OCI-LY7 (cell line): ENCODE results near the gene LOC128125822.
A peak's percentile ranks its signal among the peaks of the same experiment; 100 is the strongest.
"Not testable (repeated sequence)": the region's sequence is repeated elsewhere in the genome, so short reads cannot be mapped to it uniquely, and the experiment has no call there.

Experiments
- BruUV-seq: library from RNA; stranded (reverse); fragments of 400-500 nt; replicated peaks from 2 replicates; lab custom pipeline; 2021; lab: Mats Ljungman, UMichigan
- CTCF ChIA-PET: fragments of 300-600 bp; sonication (Branson Sonifier 250); formaldehyde crosslinking; loops from one replicate; lab custom pipeline; 2022; ENCODE audit warnings: antibody characterized with exemption; ENCODE audit not compliant: unreplicated experiment; lab: Charles Lee
- POLR2A ChIA-PET: fragments of 300-600 bp; sonication (Branson Sonifier 250); formaldehyde crosslinking; loops from one replicate; lab custom pipeline; 2022; ENCODE audit warnings: antibody characterized with exemption; lab: Charles Lee
- DNase-seq: peaks from one replicate; pipeline ENCODE4 v3.0.0-alpha.2; 2015; ENCODE audit warnings: low spot score
- H2AFZ ChIP-seq: fragments of 200-600 bp; sonication (generic), shearing (Covaris generic); 2 replicates; pipeline ENCODE4 v1.6.1; 2014; ENCODE audit warnings: mild to moderate bottlenecking, antibody characterized with exemption, low read length, moderate library complexity
- H3K27ac ChIP-seq: fragments of 200-600 bp; sonication (generic); 2 replicates; pipeline ENCODE4 v1.5.1; 2014; ENCODE audit warnings: mixed run types, low read depth, mild to moderate bottlenecking, moderate library complexity, low read length, inconsistent platforms; ENCODE audit not compliant: poor library complexity, severe bottlenecking
- H3K36me3 ChIP-seq: fragments of 200-600 bp; sonication (generic); 2 replicates; pipeline ENCODE4 v1.6.1; 2014; ENCODE audit warnings: mild to moderate bottlenecking, antibody characterized with exemption, low read length, moderate library complexity, mixed read lengths; ENCODE audit not compliant: insufficient read depth
- H3K4me1 ChIP-seq: fragments of 200-600 bp; sonication (generic); 2 replicates; pipeline ENCODE4 v1.5.1; 2014; ENCODE audit warnings: mild to moderate bottlenecking, low read length; ENCODE audit not compliant: insufficient read depth, poor library complexity, severe bottlenecking
- H3K4me2 ChIP-seq: fragments of 200-600 bp; sonication (generic); 2 replicates; pipeline ENCODE4 v1.6.1; 2014; ENCODE audit warnings: mild to moderate bottlenecking, low read length
- H3K4me3 ChIP-seq: fragments of 200-600 bp; sonication (generic); 2 replicates; pipeline ENCODE4 v1.5.1; 2014; ENCODE audit warnings: mild to moderate bottlenecking, low read depth, low read length; ENCODE audit not compliant: poor library complexity, severe bottlenecking
- H3K79me2 ChIP-seq: fragments of 200-600 bp; sonication (generic); 2 replicates; pipeline ENCODE4 v1.6.1; 2016; ENCODE audit warnings: low read depth, mild to moderate bottlenecking, low read length, moderate library complexity, mixed read lengths; ENCODE audit not compliant: insufficient read depth
- H3K9me2 ChIP-seq: fragments of 200-600 bp; sonication (generic); 2 replicates; pipeline ENCODE4 v1.6.1; 2016; ENCODE audit warnings: mild to moderate bottlenecking, low read length, mixed read lengths; ENCODE audit not compliant: insufficient read depth
- H3K9me3 ChIP-seq: fragments of 200-600 bp; sonication (generic); 2 replicates; pipeline ENCODE4 v1.6.1; 2014; ENCODE audit warnings: mild to moderate bottlenecking, mixed run types, low read length, mixed read lengths
- H4K20me1 ChIP-seq: fragments of 200-600 bp; sonication (generic); 2 replicates; pipeline ENCODE4 v1.6.1; 2014; ENCODE audit warnings: mild to moderate bottlenecking, antibody characterized with exemption, low read length, moderate library complexity, mixed read lengths; ENCODE audit not compliant: insufficient read depth
- EZH2phosphoT487 ChIP-seq: fragments of 200-600 bp; sonication (generic); IDR thresholded peaks from 2 replicates; pipeline ENCODE4 v1.6.1; 2018; ENCODE audit warnings: low read depth, borderline replicate concordance, mild to moderate bottlenecking, mixed run types, antibody characterized with exemption, low read length, moderate library complexity, mixed read lengths
- intact Hi-C: fragments of 100-400 bp; cut with micrococcal nuclease; formaldehyde crosslinking; loops from one replicate; pipeline ENCODE4 v1.10.0; 2022; ENCODE audit not compliant: unreplicated experiment
- TF ChIP-seq, protein P1 (sequence below): fragments of 200-600 bp; sonication (generic); conservative IDR thresholded peaks from 2 replicates; pipeline ENCODE4 v1.5.1; 2014; ENCODE audit warnings: mild to moderate bottlenecking, antibody characterized with exemption, low read length, moderate library complexity, mixed read lengths

The LOC128125822 gene

GRCh38 chr6:63572044-63572746, at the start of gene LOC128125822, which contains the start of gene PTP4A1:
LOC128125822 (plus strand) TSS chr6:63572480.
PTP4A1 (plus strand) TSS chr6:63572480; CDS start chr6:63576881, 4,401 bp downstream.
- H3K4me2 ChIP-seq, result peak within 1 kb of the TSS; percentile 84
- DNase-seq, result peak; percentile 99
- ChIA-PET POLR2A (no interaction called here), CTCF (no interaction called here)
- no peaks in the 10 kb centered on the region for H3K9me2 ChIP-seq
- intact Hi-C loops, result loop anchor here (1.0 to 5.0 kb wide), 5 partner anchors 53 to 219 kb away; no protein-coding TSS in a partner anchor
- peak within 1 kb of the TSS; percentile 76 for H3K27ac ChIP-seq
- peak within 1 kb of the TSS; percentile 91; the same call in 1 of the 2 replicates for H2AFZ ChIP-seq
- H3K4me1 ChIP-seq, result peaks cover 23% of the 10 kb centered on the region
- peaks cover 30% of the 10 kb centered on the region for H3K36me3 ChIP-seq
- BruUV-seq, result no TSS peak
- TF ChIP-seq EZH2phosphoT487, result no peak
- TF ChIP-seq, protein P1, sequence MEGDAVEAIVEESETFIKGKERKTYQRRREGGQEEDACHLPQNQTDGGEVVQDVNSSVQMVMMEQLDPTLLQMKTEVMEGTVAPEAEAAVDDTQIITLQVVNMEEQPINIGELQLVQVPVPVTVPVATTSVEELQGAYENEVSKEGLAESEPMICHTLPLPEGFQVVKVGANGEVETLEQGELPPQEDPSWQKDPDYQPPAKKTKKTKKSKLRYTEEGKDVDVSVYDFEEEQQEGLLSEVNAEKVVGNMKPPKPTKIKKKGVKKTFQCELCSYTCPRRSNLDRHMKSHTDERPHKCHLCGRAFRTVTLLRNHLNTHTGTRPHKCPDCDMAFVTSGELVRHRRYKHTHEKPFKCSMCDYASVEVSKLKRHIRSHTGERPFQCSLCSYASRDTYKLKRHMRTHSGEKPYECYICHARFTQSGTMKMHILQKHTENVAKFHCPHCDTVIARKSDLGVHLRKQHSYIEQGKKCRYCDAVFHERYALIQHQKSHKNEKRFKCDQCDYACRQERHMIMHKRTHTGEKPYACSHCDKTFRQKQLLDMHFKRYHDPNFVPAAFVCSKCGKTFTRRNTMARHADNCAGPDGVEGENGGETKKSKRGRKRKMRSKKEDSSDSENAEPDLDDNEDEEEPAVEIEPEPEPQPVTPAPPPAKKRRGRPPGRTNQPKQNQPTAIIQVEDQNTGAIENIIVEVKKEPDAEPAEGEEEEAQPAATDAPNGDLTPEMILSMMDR, result no peak
- H3K9me3 ChIP-seq, result peaks cover 6% of the 10 kb centered on the region; the same call in 1 of the 2 replicates
- peak within 1 kb of the TSS; percentile 85 for H3K4me3 ChIP-seq
- peaks cover 47% of the 10 kb centered on the region for H3K79me2 ChIP-seq
- peaks cover 31% of the 10 kb centered on the region for H4K20me1 ChIP-seq

- peaks cover 37% of the 10 kb centered on the region for H3K4me1 ChIP-seq
- DNase-seq, H3K36me3 ChIP-seq, H3K4me2 ChIP-seq, intact Hi-C loops, H3K4me3 ChIP-seq, H3K27ac ChIP-seq, H3K9me3 ChIP-seq, H3K9me2 ChIP-seq, H4K20me1 ChIP-seq, BruUV-seq, H2AFZ ChIP-seq, H3K79me2 ChIP-seq: not testable (repeated sequence)
- ChIA-PET CTCF (interaction anchor here (0.6 kb wide), 1 partner anchor 98 kb away, joined by 3 read pairs; no protein-coding TSS in a partner anchor), POLR2A (interaction anchor here (0.5 to 1.1 kb wide), 3 partner anchors 14 to 40 kb away, joined by 3 read pairs; no protein-coding TSS in a partner anchor)
These were observed 49.4 kb upstream of the LOC128125822 start for GRCh38 chr6:63522911-63523287.

GRCh38 chr6:63523630-63524029, 48.6 kb upstream of the LOC128125822 start:
- CTCF ChIA-PET, result interaction anchor here (0.6 kb wide), 1 partner anchor 99 kb away, joined by 3 read pairs; no protein-coding TSS in a partner anchor
- no peak for DNase-seq

More at GRCh38 chr6:63523630-63524029, 48.6 kb upstream of the LOC128125822 start:
- H3K27ac ChIP-seq, result no peak overlapping the region
- H4K20me1 ChIP-seq, result no peaks in the 10 kb centered on the region
- intact Hi-C loops, result no loop called here
- TF ChIP-seq, protein P1, result no peak
- TF ChIP-seq EZH2phosphoT487, result no peak
- no peaks in the 10 kb centered on the region for H3K9me3 ChIP-seq
- H2AFZ ChIP-seq, result no peak overlapping the region
- no peak overlapping the region for H3K4me3 ChIP-seq
- no peak overlapping the region for H3K4me2 ChIP-seq
- no TSS peak for BruUV-seq
- peaks cover 35% of the 10 kb centered on the region for H3K4me1 ChIP-seq
- no peaks in the 10 kb centered on the region for H3K9me2 ChIP-seq
- no peaks in the 10 kb centered on the region for H3K79me2 ChIP-seq
- POLR2A ChIA-PET, result interaction anchor here (0.8 to 1.1 kb wide), 3 partner anchors 12 to 112 kb away, joined by 3 read pairs; partner anchors contain the start of gene PHF3
- no peaks in the 10 kb centered on the region for H3K36me3 ChIP-seq
